ENCODE data around the gene ARF1.

GRCh38 chr1:228139931-228140723 lies 57.6 kb downstream of the ARF1 start, which contains the start of gene GUK1:
- TF ChIP-seq CTCF (conservative IDR thresholded peaks at IDR 0.05) (no peak; the same call in 1 of the 2 replicates), EZH2 (IDR thresholded peaks at IDR 0.05; ENCODE audit: low read depth) (no peak)

Data from PC-9 (cell line).